ENCODE data around the gene NUDT21. TPM values are rescaled to one million over a fixed set of nuclear protein-coding genes. Genes with fewer than 3 reads are reported as not detected.

Gene NUDT21
- total and polyA plus RNA-seq, 7 experiments from 2014 or later: 63.9 to 191 (median 80.7) TPM

GRCh38 chr16:56408379-56409098 lies 42.6 kb downstream of the NUDT21 start:
- Histone ChIP-seq H3K27ac (ENCODE audit: low read depth, low read length) (no peak overlapping the region), H3K27me3 (ENCODE audit: control insufficient read depth in 2 of 2, insufficient read depth in 2 of 2, low read length in 2 of 2) (no peaks in the 10 kb centered on the region), H3K4me1 (ENCODE audit: control insufficient read depth in 2 of 2, insufficient read depth in 2 of 2, low read length in 2 of 2) (no peaks in the 10 kb centered on the region), H3K4me3 (ENCODE audit: low read length) (no peak overlapping the region), H3K36me3 (ENCODE audit: control insufficient read depth in 2 of 3, insufficient read depth in 3 of 3, low read length in 3 of 3) (peaks cover 12 to 51% (median 19%) of the 10 kb centered on the region in 3 experiments), H3K9me3 (ENCODE audit: control insufficient read depth in 2 of 3, low read length in 3 of 3) (no peaks in the 10 kb centered on the region)
- ATAC-seq (no peak), DNase-seq (no peak)
- intact Hi-C loops (cut with micrococcal nuclease): loop anchor here in 1 of 2 donors (2.0 kb wide), 1 partner anchor 16 kb away; the partner anchor contains the start of gene AMFR
- peaks cover 0 to 3% (median 0%) of the 10 kb centered on the region in 11 donors for H3K9me3 Mint-ChIP-seq
- peaks cover 15 to 56% (median 22%) of the 10 kb centered on the region in 5 donors for H3K36me3 Mint-ChIP-seq
- ChIA-PET POLR2A (interaction anchor here (0.7 kb wide), 2 partner anchors 8 to 15 kb away, joined by 3 to 6 read pairs; no protein-coding TSS in a partner anchor), CTCF (no interaction called here)
- H3K27me3 Mint-ChIP-seq: no peaks in the 10 kb centered on the region
- peaks cover 0 to 7% (median 0%) of the 10 kb centered on the region in 7 donors for H3K4me1 Mint-ChIP-seq
- H3K4me3 Mint-ChIP-seq: no peak overlapping the region
- peak overlapping the region in 2 of 9 donors; percentile 5 to 26 for H3K27ac Mint-ChIP-seq

DNA sequence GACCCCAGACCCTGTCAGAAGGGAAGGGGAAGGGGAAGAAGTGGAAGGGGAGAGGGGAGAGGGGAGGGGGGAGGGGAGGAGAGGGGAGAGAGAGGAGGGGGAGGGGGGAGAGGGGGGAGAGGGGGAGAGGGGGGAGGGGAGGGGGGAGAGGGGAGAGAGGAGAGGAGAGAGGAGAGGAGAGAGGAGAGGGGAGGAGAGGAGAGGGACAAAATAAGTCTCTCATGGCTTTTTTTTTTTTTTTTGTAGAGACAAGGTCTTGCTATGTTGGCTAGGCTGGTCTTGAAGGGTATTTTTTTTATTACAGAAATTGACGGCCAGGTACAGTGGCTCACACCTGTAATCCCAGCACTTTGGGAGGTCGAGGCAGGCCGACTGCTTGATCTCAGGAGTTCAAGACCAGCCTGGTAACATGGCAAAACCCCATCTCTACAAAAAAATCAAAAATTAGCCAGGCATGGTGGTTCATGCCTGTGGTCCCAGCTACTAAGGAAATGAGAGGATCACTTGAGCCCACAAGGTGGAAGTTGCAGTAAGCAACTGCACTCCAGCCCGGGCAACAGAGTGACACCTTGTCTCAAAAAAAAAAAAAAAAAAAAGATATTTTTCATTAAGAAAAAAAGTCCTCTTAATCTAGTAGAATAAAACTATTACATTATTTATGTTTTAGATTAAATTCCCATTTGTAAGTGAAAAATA lies 45.0 kb downstream of the NUDT21 start:
- CTCF ChIA-PET: interaction anchor here (0.7 kb wide), 1 partner anchor 99 kb away, joined by 3 read pairs; no protein-coding TSS in a partner anchor
- intact Hi-C loops (cut with micrococcal nuclease): no loop called here

GRCh38 chr16:56401482-56401881 lies 49.6 kb downstream of the NUDT21 start:
- CTCF ChIA-PET: interaction anchor here (0.7 kb wide), 1 partner anchor 1203 kb away, joined by 3 read pairs; no protein-coding TSS in a partner anchor

More for the DNA sequence above, 45.0 kb downstream of the NUDT21 start:
- H3K27ac ChIP-seq (ENCODE audit: low read depth, low read length): no peak overlapping the region
- peaks cover 0 to 1% (median 0%) of the 10 kb centered on the region in 11 donors for H3K9me3 Mint-ChIP-seq
- H3K9me3 ChIP-seq (ENCODE audit: control insufficient read depth in 2 of 3, low read length in 3 of 3): no peaks in the 10 kb centered on the region
- DNase-seq (no peak), ATAC-seq (no peak)
- H3K36me3 ChIP-seq (ENCODE audit: control insufficient read depth in 2 of 3, insufficient read depth in 3 of 3, low read length in 3 of 3): peaks cover 20 to 58% (median 27%) of the 10 kb centered on the region in 3 experiments
- H3K27ac Mint-ChIP-seq: no peak overlapping the region
- no peak overlapping the region for H3K4me3 ChIP-seq (ENCODE audit: low read length)
- POLR2A ChIA-PET: no interaction called here
- no peaks in the 10 kb centered on the region for H3K27me3 Mint-ChIP-seq
- H3K27me3 ChIP-seq (ENCODE audit: control insufficient read depth in 2 of 2, insufficient read depth in 2 of 2, low read length in 2 of 2): no peaks in the 10 kb centered on the region
- H3K36me3 Mint-ChIP-seq: peaks cover 18 to 53% (median 25%) of the 10 kb centered on the region in 5 donors
- peaks cover 0 to 4% (median 0%) of the 10 kb centered on the region in 7 donors for H3K4me1 Mint-ChIP-seq
- H3K4me3 Mint-ChIP-seq: no peak overlapping the region
- H3K4me1 ChIP-seq (ENCODE audit: control insufficient read depth in 2 of 2, insufficient read depth in 2 of 2, low read length in 2 of 2): no peaks in the 10 kb centered on the region

GRCh38 chr16:56400458-56400857 lies 50.7 kb downstream of the NUDT21 start:
- Mint-ChIP-seq H3K4me3 (peak overlapping the region in 1 of 10 donors; percentile 29), H3K27ac (peak overlapping the region in 1 of 9 donors; percentile 48), H3K9me3 (peaks cover 0 to 3% (median 0%) of the 10 kb centered on the region in 11 donors), H3K27me3 (no peaks in the 10 kb centered on the region), H3K36me3 (peaks cover 12 to 58% (median 35%) of the 10 kb centered on the region in 5 donors), H3K4me1 (peaks cover 0 to 6% (median 4%) of the 10 kb centered on the region in 7 donors)
- Histone ChIP-seq H3K27me3 (ENCODE audit: control insufficient read depth in 2 of 2, insufficient read depth in 2 of 2, low read length in 2 of 2) (no peaks in the 10 kb centered on the region), H3K36me3 (ENCODE audit: control insufficient read depth in 2 of 3, insufficient read depth in 3 of 3, low read length in 3 of 3) (peaks cover 14 to 50% (median 24%) of the 10 kb centered on the region in 3 experiments), H3K4me3 (ENCODE audit: low read length) (no peak overlapping the region), H3K27ac (ENCODE audit: low read depth, low read length) (no peak overlapping the region), H3K9me3 (ENCODE audit: control insufficient read depth in 2 of 3, low read length in 3 of 3) (no peaks in the 10 kb centered on the region), H3K4me1 (ENCODE audit: control insufficient read depth in 2 of 2, insufficient read depth in 2 of 2, low read length in 2 of 2) (no peaks in the 10 kb centered on the region)
- no peak for ATAC-seq
- DNase-seq: no peak
- ChIA-PET POLR2A (interaction anchor here (0.6 to 1.6 kb wide), 4 partner anchors 8 to 22 kb away, joined by 3 to 6 read pairs (median 4); no protein-coding TSS in a partner anchor), CTCF (no interaction called here)
- intact Hi-C loops (cut with micrococcal nuclease): no loop called here

More at GRCh38 chr16:56401482-56401881, 49.6 kb downstream of the NUDT21 start:
- H3K4me3 Mint-ChIP-seq: no peak overlapping the region
- no peak for DNase-seq
- POLR2A ChIA-PET: interaction anchor here (1.6 kb wide), 1 partner anchor 12 kb away, joined by 4 read pairs; no protein-coding TSS in a partner anchor
- no peak overlapping the region for H3K4me3 ChIP-seq (ENCODE audit: low read length)
- no peaks in the 10 kb centered on the region for H3K27me3 Mint-ChIP-seq
- H3K27me3 ChIP-seq (ENCODE audit: control insufficient read depth in 2 of 2, insufficient read depth in 2 of 2, low read length in 2 of 2): no peaks in the 10 kb centered on the region
- H3K36me3 ChIP-seq (ENCODE audit: control insufficient read depth in 2 of 3, insufficient read depth in 3 of 3, low read length in 3 of 3): peaks cover 14 to 53% (median 24%) of the 10 kb centered on the region in 3 experiments
- no peak overlapping the region for H3K27ac ChIP-seq (ENCODE audit: low read depth, low read length)
- intact Hi-C loops (cut with micrococcal nuclease): no loop called here
- peaks cover 14 to 52% (median 33%) of the 10 kb centered on the region in 5 donors for H3K36me3 Mint-ChIP-seq
- peaks cover 0 to 4% (median 0%) of the 10 kb centered on the region in 11 donors for H3K9me3 Mint-ChIP-seq
- H3K4me1 ChIP-seq (ENCODE audit: control insufficient read depth in 2 of 2, insufficient read depth in 2 of 2, low read length in 2 of 2): no peaks in the 10 kb centered on the region
- no peak overlapping the region for H3K27ac Mint-ChIP-seq
- peaks cover 0 to 4% (median 0%) of the 10 kb centered on the region in 7 donors for H3K4me1 Mint-ChIP-seq
- ATAC-seq: peak; percentile 51
- no peaks in the 10 kb centered on the region for H3K9me3 ChIP-seq (ENCODE audit: control insufficient read depth in 2 of 3, low read length in 3 of 3)

- Mint-ChIP-seq H3K4me1 (peaks cover 0 to 9% (median 5%) of the 10 kb centered on the region in 7 donors), H3K4me3 (no peak overlapping the region), H3K36me3 (peaks cover 9 to 54% (median 34%) of the 10 kb centered on the region in 5 donors), H3K27ac (no peak overlapping the region), H3K9me3 (peaks cover 0 to 3% (median 0%) of the 10 kb centered on the region in 11 donors), H3K27me3 (no peaks in the 10 kb centered on the region)
- ChIA-PET CTCF (no interaction called here), POLR2A (interaction anchor here (0.6 to 1.2 kb wide), 2 partner anchors 9 to 17 kb away, joined by 3 to 6 read pairs; no protein-coding TSS in a partner anchor)
- no peak overlapping the region for H3K27ac ChIP-seq (ENCODE audit: low read depth, low read length)
- H3K36me3 ChIP-seq (ENCODE audit: control insufficient read depth in 2 of 3, insufficient read depth in 3 of 3, low read length in 3 of 3): peaks cover 12 to 42% (median 19%) of the 10 kb centered on the region in 3 experiments
- H3K27me3 ChIP-seq (ENCODE audit: control insufficient read depth in 2 of 2, insufficient read depth in 2 of 2, low read length in 2 of 2): no peaks in the 10 kb centered on the region
- no peaks in the 10 kb centered on the region for H3K9me3 ChIP-seq (ENCODE audit: control insufficient read depth in 2 of 3, low read length in 3 of 3)
- DNase-seq: no peak
- H3K4me3 ChIP-seq (ENCODE audit: low read length): no peak overlapping the region
- ATAC-seq: no peak
- intact Hi-C loops (cut with micrococcal nuclease): no loop called here
- no peaks in the 10 kb centered on the region for H3K4me1 ChIP-seq (ENCODE audit: control insufficient read depth in 2 of 2, insufficient read depth in 2 of 2, low read length in 2 of 2)
Measured at GRCh38 chr16:56399486-56399885, 51.6 kb downstream of the NUDT21 start.

- Mint-ChIP-seq H3K36me3 (peaks cover 9 to 55% (median 35%) of the 10 kb centered on the region in 5 donors), H3K9me3 (peaks cover 0 to 3% (median 0%) of the 10 kb centered on the region in 11 donors), H3K27ac (no peak overlapping the region), H3K4me1 (peaks cover 1 to 12% (median 6%) of the 10 kb centered on the region in 7 donors), H3K4me3 (no peak overlapping the region), H3K27me3 (no peaks in the 10 kb centered on the region)
- ATAC-seq: no peak
- Histone ChIP-seq H3K27ac (ENCODE audit: low read depth, low read length) (no peak overlapping the region), H3K4me1 (ENCODE audit: control insufficient read depth in 2 of 2, insufficient read depth in 2 of 2, low read length in 2 of 2) (no peaks in the 10 kb centered on the region), H3K4me3 (ENCODE audit: low read length) (no peak overlapping the region), H3K36me3 (ENCODE audit: control insufficient read depth in 2 of 3, insufficient read depth in 3 of 3, low read length in 3 of 3) (peaks cover 8 to 38% (median 16%) of the 10 kb centered on the region in 3 experiments), H3K27me3 (ENCODE audit: control insufficient read depth in 2 of 2, insufficient read depth in 2 of 2, low read length in 2 of 2) (no peaks in the 10 kb centered on the region), H3K9me3 (ENCODE audit: control insufficient read depth in 2 of 3, low read length in 3 of 3) (no peaks in the 10 kb centered on the region)
- intact Hi-C loops (cut with micrococcal nuclease): no loop called here
- CTCF ChIA-PET: no interaction called here
- DNase-seq: no peak
- POLR2A ChIA-PET: interaction anchor here (0.6 kb wide), 1 partner anchor 18 kb away, joined by 3 read pairs; no protein-coding TSS in a partner anchor
Measured at GRCh38 chr16:56399047-56399446, 52.1 kb downstream of the NUDT21 start.

All from naive thymus-derived CD4-positive, alpha-beta T cell (primary cell).